ENCODE results near the gene SLC51B. TPM values are rescaled to one million over a fixed set of nuclear protein-coding genes. Genes with fewer than 3 reads are reported as not detected.
A peak's percentile ranks its signal among the peaks of the same experiment; 100 is the strongest.

SLC51B gene
- total RNA-seq, 2 experiments from 2014 or later, result not detected

DNA sequence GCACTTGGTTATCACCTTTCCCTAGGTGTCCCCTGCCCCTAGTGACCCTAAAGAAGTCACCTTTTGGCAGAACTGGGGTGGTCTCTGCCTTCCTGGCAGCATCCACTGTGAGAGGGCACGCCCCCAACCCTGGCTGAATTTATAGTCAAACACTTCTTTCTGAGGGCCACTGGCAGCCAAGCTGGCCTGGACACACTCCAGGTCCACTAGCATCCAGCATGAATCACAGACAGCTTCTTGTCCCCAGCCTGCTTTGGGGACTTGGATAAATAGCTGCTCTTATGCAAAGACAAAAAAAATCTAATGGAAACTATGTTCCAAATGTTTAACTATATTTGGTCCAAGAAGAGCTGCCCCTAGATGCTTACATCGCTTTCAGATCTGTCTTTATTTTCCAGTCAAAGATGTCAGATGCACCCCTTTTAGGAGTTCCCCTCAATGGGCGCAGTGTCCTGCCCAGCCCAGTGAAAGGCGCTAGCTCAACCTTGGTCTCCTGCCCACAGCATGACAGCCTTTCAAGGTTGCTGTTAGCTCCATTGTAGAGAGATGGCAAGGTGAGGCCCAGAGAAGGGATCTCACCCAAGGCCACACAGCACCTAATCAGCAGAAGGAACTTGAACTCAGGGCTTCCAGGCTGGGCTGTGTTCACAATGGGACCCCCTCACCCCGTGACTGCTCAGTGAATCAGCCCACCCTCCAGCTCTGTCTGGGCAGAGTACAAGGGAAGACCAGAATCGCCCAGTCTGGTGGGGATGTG lies 15.6 kb downstream of the SLC51B start:
- DNase-seq (no peak), ATAC-seq (no peak)
- H3K36me3 Mint-ChIP-seq, result no peaks in the 10 kb centered on the region
- CTCF ChIA-PET, result interaction anchor here (0.9 to 1.9 kb wide), 4 partner anchors 19 to 41 kb away, joined by 3 to 5 read pairs (median 4); no protein-coding TSS in a partner anchor
- H3K27me3 Mint-ChIP-seq, result peaks cover 25% of the 10 kb centered on the region
- no peak overlapping the region for H3K27ac Mint-ChIP-seq
- H3K4me3 Mint-ChIP-seq, result no peak overlapping the region
- no peaks in the 10 kb centered on the region for H3K9me3 Mint-ChIP-seq (ENCODE audit: low read depth)
- H3K4me1 Mint-ChIP-seq, result peaks cover 4% of the 10 kb centered on the region

DNA sequence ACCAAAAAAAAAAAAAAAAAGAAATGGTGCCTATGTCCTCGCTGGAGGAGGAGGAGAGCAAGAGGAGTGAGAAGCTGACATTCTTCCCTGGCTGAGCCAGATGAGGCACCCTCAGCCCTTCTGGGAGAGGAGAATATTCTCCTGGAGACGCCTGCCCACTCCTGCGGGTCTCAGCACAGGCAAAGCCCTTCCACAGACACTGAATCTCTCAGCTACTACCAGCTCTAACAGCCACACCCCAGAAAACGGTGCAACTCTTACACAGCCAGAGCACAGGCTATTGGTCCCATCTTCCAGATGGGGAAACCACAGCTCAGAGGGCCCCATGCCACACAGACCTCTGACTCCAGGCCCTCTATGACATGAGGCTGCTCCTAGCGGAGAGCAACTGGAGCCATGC lies 16.9 kb downstream of the SLC51B start:
- DNase-seq, result no peak
- no peaks in the 10 kb centered on the region for H3K4me1 Mint-ChIP-seq
- peaks cover 37% of the 10 kb centered on the region for H3K27me3 Mint-ChIP-seq
- H3K9me3 Mint-ChIP-seq (ENCODE audit: low read depth), result no peaks in the 10 kb centered on the region
- CTCF ChIA-PET, result interaction anchor here (0.7 to 1.6 kb wide), 2 partner anchors 39 to 334 kb away, joined by 4 read pairs; no protein-coding TSS in a partner anchor
- H3K27ac Mint-ChIP-seq, result no peak overlapping the region
- H3K36me3 Mint-ChIP-seq, result no peaks in the 10 kb centered on the region
- H3K4me3 Mint-ChIP-seq, result no peak overlapping the region
- ATAC-seq, result no peak

DNA sequence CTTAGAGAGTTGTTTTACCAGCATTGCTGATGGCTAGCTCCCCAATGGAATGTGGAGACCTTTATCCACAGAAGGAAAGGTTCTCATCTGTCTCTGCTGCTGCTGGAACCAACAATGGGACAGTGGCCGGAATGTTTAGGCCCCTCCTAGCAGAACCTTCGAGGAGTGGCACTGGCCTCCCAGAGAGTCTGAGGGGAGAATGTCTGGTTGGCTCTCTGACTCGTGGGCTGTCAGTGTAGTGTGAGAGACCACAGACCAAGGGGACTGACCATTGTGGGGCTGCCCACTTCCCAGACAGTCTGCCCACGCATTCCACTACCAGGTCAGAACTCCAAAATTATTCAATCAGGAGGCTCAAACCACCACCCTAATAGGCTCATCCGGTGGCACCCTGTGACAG lies 17.5 kb downstream of the SLC51B start:
- DNase-seq (no peak), ATAC-seq (no peak)
- Mint-ChIP-seq H3K4me1 (peaks cover 2% of the 10 kb centered on the region), H3K36me3 (no peaks in the 10 kb centered on the region), H3K4me3 (no peak overlapping the region), H3K27ac (no peak overlapping the region), H3K27me3 (peaks cover 42% of the 10 kb centered on the region), H3K9me3 (ENCODE audit: low read depth) (no peaks in the 10 kb centered on the region)
- CTCF ChIA-PET, result interaction anchor here (0.7 to 1.6 kb wide), 2 partner anchors 38 to 335 kb away, joined by 4 read pairs; no protein-coding TSS in a partner anchor

DNA sequence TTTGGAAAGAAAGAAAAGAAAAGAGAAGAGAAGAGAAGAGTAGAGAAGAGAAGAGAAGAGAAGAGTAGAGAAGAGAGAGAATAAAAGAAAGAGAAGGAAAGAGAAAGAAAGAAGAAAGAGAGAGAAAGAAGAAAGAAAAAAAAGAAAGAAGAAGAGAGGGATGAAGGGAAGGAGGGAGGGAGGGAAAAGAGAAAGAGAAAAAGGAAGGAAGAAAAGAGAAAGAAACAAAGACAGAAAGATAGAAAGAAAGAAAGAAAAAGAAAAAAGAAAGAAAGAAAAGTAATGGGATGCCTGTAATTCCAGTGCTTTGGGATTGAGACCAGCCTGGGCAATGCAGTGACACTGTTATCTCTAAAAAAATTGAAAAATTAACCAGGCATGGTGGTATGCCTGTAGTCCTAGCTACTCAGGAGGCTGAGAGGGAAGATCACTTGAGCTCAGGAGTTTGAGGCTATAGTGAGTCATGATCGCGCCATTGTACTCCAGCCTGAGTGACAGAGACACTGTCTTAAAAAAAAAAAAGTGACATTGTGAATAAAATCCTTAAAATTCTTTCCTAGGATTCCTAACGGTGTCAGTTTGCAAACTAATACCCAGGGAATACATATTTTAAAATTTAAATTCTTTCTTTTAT lies 20.9 kb downstream of the SLC51B start:
- H3K4me3 Mint-ChIP-seq, result no peak overlapping the region
- H3K4me1 Mint-ChIP-seq, result peaks cover 2% of the 10 kb centered on the region
- no peak overlapping the region for H3K27ac Mint-ChIP-seq
- H3K9me3 Mint-ChIP-seq (ENCODE audit: low read depth), result no peaks in the 10 kb centered on the region
- peaks cover 57% of the 10 kb centered on the region for H3K27me3 Mint-ChIP-seq
- H3K36me3 Mint-ChIP-seq, result no peaks in the 10 kb centered on the region
- DNase-seq (no peak), ATAC-seq (no peak)
- CTCF ChIA-PET, result interaction anchor here (1.4 kb wide), 1 partner anchor 19 kb away, joined by 3 read pairs; no protein-coding TSS in a partner anchor

DNA sequence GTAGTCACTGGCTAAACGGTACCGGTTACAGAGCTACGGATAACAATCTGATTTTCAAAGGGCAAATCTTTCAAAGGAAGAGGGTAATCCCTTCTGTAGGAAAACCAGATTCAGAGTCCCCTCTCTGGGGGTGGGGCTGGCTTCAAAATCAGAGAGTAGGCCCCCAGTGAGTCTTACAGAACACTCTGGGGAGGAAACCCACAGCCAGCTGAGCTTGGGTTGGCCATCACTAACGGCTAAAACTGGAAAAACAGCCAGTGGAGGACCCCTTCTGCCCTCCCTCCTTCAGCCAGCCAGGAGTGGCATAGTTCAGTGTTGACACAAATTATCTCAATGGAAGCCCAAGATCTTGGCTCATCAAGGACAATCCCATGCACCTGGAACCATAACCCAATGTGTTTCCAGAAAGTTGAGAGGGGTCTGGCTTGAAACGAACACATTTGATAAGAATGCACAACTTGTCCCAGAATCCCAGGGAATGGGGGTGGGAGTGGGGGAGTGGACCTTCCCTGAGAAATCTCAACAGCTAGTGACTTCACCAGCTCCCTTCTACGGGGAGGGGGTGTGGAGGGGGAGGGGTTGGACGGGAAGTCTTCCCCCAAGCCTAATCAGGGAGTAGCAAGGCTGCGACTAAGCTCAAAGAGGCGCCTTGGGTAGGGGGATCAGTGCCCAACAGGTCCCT lies 21.6 kb downstream of the SLC51B start:
- no peaks in the 10 kb centered on the region for H3K36me3 Mint-ChIP-seq
- no peak for ATAC-seq
- H3K4me1 Mint-ChIP-seq, result peaks cover 2% of the 10 kb centered on the region
- DNase-seq, result no peak
- no peaks in the 10 kb centered on the region for H3K9me3 Mint-ChIP-seq (ENCODE audit: low read depth)
- H3K4me3 Mint-ChIP-seq, result no peak overlapping the region
- CTCF ChIA-PET, result interaction anchor here (1.4 kb wide), 1 partner anchor 18 kb away, joined by 3 read pairs; no protein-coding TSS in a partner anchor
- H3K27me3 Mint-ChIP-seq, result peaks cover 57% of the 10 kb centered on the region
- H3K27ac Mint-ChIP-seq, result no peak overlapping the region

DNA sequence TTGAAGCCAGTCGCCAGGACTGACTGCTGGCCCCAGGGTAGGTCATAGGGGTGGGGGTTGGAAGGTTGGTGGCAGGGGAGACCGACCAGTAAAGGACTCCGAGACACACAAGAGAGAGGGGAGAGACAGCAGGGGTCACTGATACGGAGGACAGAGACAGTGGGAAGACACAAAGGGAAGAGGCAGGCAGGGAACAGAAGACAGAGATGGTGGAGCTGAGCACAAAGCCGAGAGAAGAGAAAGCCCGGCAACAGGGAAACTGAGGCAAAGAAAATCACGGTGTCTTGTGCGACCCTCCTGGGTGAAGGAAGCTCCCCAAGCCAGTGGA lies 22.1 kb downstream of the SLC51B start:
- Mint-ChIP-seq H3K27me3 (peaks cover 54% of the 10 kb centered on the region), H3K36me3 (no peaks in the 10 kb centered on the region), H3K4me3 (no peak overlapping the region), H3K27ac (no peak overlapping the region), H3K9me3 (ENCODE audit: low read depth) (no peaks in the 10 kb centered on the region), H3K4me1 (peaks cover 2% of the 10 kb centered on the region)
- ATAC-seq (no peak), DNase-seq (no peak)
- CTCF ChIA-PET, result interaction anchor here (1.4 kb wide), 1 partner anchor 18 kb away, joined by 3 read pairs; no protein-coding TSS in a partner anchor

DNA sequence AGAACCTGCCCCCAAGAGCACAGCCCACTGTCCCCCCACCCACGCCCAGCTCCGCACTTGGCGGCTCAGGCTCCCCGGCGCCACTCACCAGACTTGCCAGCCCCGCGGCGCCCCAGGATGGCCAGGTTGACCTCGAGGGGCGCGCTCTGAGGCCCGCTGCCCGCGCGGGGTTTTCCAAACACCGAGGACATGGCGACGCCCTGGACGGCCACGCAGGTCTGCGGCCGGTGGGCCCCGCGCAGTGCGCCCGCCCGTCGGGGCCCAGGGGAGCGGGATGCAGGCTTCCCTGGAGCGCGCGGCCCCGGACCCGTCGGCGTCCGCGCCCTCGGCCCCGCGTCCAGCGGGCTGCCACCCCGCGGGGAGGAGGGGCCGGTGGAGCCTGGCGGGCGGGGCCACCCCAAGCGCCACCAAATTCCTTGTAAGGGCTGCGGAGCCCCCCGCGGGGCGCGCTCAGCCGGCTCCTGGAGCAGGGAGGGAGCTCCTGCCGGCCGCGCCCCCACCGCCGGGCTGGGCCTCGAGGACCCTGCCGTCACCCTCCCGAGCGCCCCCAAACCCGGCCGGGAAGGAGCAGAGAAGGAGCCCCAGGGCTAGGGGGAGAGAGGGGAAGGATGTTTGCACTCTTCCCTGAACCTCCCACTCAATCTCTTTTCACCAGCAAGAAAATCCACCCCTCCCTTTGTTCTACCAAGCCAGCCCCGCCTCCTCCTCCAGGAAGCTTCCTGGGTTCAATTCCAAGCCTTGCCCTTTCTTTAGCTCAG lies 22.6 kb downstream of the SLC51B start, which contains the start of gene RASL12:
Gene RASL12 (minus strand): TSS at position 347 of the 758 bp plus-strand sequence. CDS start 156 bp downstream, at position 191.
- no peak within 1 kb of the TSS for H3K27ac Mint-ChIP-seq
- H3K4me3 Mint-ChIP-seq, result no peak within 1 kb of the TSS
- CTCF ChIA-PET, result interaction anchor here (1.4 to 1.5 kb wide), 2 partner anchors 17 to 35 kb away, joined by 3 to 4 read pairs; no protein-coding TSS in a partner anchor
- H3K36me3 Mint-ChIP-seq, result no peaks in the 10 kb centered on the region
- DNase-seq (no peak), ATAC-seq (peak; percentile 42)
- peaks cover 2% of the 10 kb centered on the region for H3K4me1 Mint-ChIP-seq
- peaks cover 52% of the 10 kb centered on the region for H3K27me3 Mint-ChIP-seq
- no peaks in the 10 kb centered on the region for H3K9me3 Mint-ChIP-seq (ENCODE audit: low read depth)

DNA sequence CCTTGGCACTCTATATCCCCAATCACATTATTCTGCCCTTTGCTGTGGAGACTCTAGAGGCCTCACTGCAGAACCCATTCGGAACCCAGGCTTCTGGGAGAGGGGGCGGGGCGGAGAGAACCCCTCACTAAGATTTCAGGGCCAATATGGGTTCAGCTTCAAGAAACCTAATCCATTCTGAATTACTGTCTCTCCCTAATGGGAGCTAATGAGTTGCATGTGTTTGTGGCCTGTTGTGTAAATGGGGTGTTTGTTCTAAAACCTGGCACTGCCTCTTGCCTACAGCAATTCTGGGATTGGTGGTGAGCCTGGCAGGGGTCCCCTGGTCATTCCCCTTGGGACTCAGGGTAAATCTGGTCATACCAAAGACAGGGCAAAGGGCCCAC lies 23.2 kb downstream of the SLC51B start:
- CTCF ChIA-PET, result interaction anchor here (1.5 kb wide), 1 partner anchor 34 kb away, joined by 4 read pairs; no protein-coding TSS in a partner anchor
- H3K27me3 Mint-ChIP-seq, result peaks cover 52% of the 10 kb centered on the region
- peaks cover 2% of the 10 kb centered on the region for H3K4me1 Mint-ChIP-seq
- no peaks in the 10 kb centered on the region for H3K9me3 Mint-ChIP-seq (ENCODE audit: low read depth)
- no peak for DNase-seq
- H3K36me3 Mint-ChIP-seq, result no peaks in the 10 kb centered on the region
- no peak overlapping the region for H3K4me3 Mint-ChIP-seq
- no peak overlapping the region for H3K27ac Mint-ChIP-seq
- no peak for ATAC-seq

DNA sequence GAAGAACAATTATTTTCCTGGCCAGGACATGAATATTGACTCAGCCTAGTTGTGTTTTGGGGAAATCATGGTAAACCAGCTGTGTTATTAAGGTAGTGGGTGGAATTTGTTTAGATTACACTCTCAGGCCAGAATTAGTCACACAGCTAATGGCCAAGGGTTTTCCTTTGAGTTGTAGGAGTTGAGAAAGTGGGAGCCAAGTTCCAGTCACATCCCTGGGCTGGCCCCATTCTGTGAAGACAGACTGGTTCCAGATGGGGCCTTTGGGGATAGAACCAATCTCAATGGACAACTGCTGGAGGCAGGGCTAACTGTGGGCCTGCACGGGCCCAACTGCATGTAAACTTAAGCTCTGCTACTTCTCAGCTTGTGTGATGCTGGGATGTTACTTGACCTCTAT lies 24.0 kb downstream of the SLC51B start:
- H3K9me3 Mint-ChIP-seq (ENCODE audit: low read depth), result no peaks in the 10 kb centered on the region
- CTCF ChIA-PET, result interaction anchor here (1.0 to 1.5 kb wide), 3 partner anchors 8 to 34 kb away, joined by 3 to 4 read pairs (median 3); no protein-coding TSS in a partner anchor
- H3K27me3 Mint-ChIP-seq, result peaks cover 46% of the 10 kb centered on the region
- no peak for ATAC-seq
- H3K4me1 Mint-ChIP-seq, result peaks cover 2% of the 10 kb centered on the region
- DNase-seq, result no peak
- H3K27ac Mint-ChIP-seq, result no peak overlapping the region
- H3K36me3 Mint-ChIP-seq, result no peaks in the 10 kb centered on the region
- H3K4me3 Mint-ChIP-seq, result no peak overlapping the region

DNA sequence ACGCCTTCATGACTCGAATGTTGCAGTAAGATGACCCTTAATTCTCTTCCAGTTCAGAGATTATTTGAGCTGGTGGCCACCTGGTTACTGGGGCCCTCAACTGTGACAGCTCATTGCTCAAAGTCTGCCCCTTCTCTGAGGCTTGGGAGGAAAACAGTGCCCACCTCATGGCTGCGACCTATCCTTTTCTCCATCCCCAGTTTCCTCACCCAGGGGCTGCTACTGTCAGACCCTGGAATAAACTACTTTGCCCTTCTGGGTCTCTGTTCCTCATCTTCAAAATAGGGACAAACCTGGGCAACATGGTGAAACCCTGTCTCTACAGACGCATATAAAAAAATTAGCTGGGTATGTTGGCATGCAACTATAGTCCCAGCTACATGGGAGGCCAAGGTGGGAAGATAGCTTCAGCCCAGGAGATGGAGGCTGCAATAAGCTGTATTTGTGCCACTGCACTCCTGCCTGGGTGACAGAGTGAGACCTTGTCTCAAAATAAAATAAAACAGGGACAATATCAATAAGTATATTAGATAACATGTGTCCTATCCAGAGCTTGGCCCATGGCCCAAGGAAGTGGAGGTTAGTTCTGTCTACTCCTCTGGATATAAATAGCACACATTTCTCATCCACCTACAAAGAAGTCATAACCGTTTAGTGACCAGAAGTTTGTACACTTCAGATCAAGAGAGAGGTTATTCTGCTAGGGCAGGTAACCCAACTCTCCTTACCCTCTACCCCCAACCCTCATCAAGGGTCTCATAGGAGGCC lies 24.8 kb downstream of the SLC51B start:
- Mint-ChIP-seq H3K4me3 (no peak overlapping the region), H3K27ac (no peak overlapping the region), H3K27me3 (peaks cover 45% of the 10 kb centered on the region), H3K36me3 (no peaks in the 10 kb centered on the region), H3K9me3 (ENCODE audit: low read depth) (no peaks in the 10 kb centered on the region), H3K4me1 (peaks cover 2% of the 10 kb centered on the region)
- CTCF ChIA-PET, result interaction anchor here (1.0 to 1.2 kb wide), 3 partner anchors 7 to 32 kb away, joined by 3 read pairs; no protein-coding TSS in a partner anchor
- ATAC-seq, result no peak
- no peak for DNase-seq

DNA sequence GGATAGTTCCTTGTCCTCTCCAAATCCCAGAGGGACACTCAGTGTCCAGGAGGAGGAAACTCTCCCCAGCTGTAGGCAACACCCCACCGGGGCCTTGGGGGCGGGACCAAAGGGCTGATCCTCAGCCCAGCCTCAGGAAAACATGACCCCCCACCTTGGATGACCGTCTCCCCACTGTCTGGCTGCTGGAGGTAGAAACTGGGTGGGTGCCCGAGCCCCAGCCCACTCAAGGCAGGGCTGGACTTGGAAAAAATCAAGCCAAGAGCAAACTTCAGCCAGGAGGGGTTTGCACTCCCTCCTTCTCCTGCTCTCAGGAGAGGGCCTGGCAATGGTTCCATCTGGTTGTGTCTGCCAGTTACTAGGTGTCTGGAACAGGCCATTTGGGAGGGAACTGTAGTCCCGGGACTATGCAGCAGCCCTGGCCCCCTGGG lies 26.2 kb downstream of the SLC51B start:
- Mint-ChIP-seq H3K27ac (no peak overlapping the region), H3K9me3 (ENCODE audit: low read depth) (no peaks in the 10 kb centered on the region), H3K4me1 (peaks cover 3% of the 10 kb centered on the region), H3K36me3 (no peaks in the 10 kb centered on the region), H3K27me3 (peaks cover 32% of the 10 kb centered on the region), H3K4me3 (no peak overlapping the region)
- CTCF ChIA-PET, result interaction anchor here (0.6 to 1.2 kb wide), 2 partner anchors 16 to 363 kb away, joined by 3 read pairs; no protein-coding TSS in a partner anchor
- DNase-seq (no peak), ATAC-seq (no peak)

DNA sequence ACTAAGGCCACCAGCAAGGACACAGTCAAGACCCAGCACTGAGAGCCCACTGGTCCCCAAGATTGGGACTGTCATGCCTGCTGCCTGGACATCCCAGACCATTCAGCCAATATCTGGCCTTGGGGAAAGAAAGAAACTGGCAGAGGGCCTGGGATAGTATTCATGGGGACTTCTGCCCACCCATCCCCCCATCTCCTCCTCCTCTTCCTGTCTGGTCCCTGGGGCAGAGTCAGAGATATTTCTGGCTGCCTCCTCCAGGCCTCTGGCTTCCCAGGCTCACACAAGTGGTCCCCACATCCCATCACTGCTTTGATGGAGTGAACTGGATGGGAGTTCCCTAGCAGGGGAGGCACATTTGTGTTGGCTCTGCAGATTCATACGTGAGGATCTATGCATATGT lies 26.8 kb downstream of the SLC51B start:
- H3K9me3 Mint-ChIP-seq (ENCODE audit: low read depth), result no peaks in the 10 kb centered on the region
- no peaks in the 10 kb centered on the region for H3K36me3 Mint-ChIP-seq
- H3K27ac Mint-ChIP-seq, result no peak overlapping the region
- ATAC-seq, result no peak
- CTCF ChIA-PET, result interaction anchor here (0.7 to 1.0 kb wide), 2 partner anchors 12 to 38 kb away, joined by 3 read pairs; no protein-coding TSS in a partner anchor
- peaks cover 27% of the 10 kb centered on the region for H3K27me3 Mint-ChIP-seq
- DNase-seq, result no peak
- H3K4me1 Mint-ChIP-seq, result peaks cover 4% of the 10 kb centered on the region
- H3K4me3 Mint-ChIP-seq, result no peak overlapping the region

Measured in activated CD8-positive, alpha-beta memory T cell treated with anti-CD3 and anti-CD28 coated beads, Interleukin-2, amount 10 ng/mL, durations not matched to agents 7 days and 5 days (primary cell).